GM12873 (cell line): ENCODE results near the gene DDHD1.

Experiments
- CTCF ChIP-seq: IDR thresholded peaks from 2 replicates; pipeline ENCODE4 v1.5.1; 2012; ENCODE audit warnings: low read depth, mild to moderate bottlenecking, moderate library complexity, low read length, control low read depth; ENCODE audit not compliant: insufficient read depth; ENCODE audit errors: missing control alignments

Gene DDHD1

GRCh38 chr14:53161758-53162435 is 8.8 kb upstream of the DDHD1 start:
- no peak for TF ChIP-seq CTCF

DNA sequence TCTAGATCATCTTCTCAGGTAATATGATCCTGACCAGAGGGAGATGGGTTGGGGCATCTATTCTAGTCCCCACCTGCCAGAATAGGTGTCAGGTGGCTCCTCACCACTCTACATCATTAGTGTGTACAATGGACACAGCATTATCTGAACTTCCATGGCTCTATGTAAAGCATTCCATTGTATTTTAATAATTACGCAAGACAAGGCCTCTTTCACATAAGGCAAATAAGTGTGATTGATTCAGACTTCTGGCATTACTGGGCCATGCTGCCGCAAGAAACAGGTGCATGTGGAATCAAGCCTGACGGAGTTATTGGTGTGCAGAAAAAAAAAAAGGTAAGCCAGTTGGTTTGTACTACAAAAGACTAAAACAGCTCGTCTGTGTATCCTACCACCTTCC is 3.1 kb upstream of the DDHD1 start:
- no peak for TF ChIP-seq CTCF

DNA sequence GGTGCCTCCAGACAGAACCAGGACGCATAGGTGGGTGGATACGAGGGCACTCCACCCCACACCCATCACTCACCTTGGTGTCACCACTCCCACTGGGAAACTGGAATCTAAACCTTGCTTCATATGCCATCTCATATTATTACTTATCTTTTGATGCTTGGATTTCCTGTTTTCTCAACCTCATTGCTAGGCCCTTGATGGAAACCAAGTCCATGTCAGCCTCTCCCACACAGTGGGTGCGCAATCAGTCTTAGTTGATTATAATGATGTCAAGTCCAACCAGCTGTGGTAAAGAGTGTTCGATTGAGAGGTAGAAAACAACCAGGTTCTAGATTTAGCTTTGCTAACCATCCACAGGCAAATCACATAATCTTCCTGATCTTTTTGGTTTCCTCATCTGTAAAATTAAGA is 584 bp upstream of the DDHD1 start:
- no peak for TF ChIP-seq CTCF

DNA sequence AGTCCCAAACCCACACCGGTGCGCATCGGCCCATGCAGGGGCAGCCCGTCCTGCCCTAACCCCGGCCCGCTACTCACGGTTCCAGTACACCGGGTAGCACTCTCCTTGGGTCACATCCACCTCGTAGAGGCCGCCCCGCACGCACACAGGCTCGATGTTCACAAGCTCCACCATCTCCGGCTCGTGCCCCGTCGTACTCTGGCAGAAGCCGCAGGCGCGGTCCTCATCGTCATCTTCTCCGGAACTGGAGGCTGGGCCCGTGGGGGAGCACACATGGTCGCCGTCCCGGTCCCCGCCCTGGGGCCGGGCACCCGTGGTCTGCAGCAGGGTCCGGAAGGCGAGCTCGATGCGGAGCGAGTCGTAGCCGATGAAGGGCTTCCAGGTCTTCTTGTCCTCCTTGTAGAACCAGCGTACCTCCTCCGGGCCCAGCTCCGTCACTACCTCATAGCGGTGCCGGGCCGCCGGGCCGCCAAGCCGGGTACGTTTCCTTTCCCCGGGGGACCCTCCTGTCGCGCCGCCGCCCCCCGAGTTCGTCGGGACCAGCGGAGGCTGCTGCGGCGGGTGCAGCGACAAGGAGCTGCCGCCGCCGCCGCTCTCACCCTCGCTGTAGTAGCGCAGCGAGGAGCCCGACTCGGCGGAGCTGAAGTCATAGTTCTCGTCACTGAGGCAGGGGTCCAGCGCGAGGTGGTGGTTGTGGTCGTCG is 788 bp downstream of the DDHD1 start:
- TF ChIP-seq CTCF, result no peak

DNA sequence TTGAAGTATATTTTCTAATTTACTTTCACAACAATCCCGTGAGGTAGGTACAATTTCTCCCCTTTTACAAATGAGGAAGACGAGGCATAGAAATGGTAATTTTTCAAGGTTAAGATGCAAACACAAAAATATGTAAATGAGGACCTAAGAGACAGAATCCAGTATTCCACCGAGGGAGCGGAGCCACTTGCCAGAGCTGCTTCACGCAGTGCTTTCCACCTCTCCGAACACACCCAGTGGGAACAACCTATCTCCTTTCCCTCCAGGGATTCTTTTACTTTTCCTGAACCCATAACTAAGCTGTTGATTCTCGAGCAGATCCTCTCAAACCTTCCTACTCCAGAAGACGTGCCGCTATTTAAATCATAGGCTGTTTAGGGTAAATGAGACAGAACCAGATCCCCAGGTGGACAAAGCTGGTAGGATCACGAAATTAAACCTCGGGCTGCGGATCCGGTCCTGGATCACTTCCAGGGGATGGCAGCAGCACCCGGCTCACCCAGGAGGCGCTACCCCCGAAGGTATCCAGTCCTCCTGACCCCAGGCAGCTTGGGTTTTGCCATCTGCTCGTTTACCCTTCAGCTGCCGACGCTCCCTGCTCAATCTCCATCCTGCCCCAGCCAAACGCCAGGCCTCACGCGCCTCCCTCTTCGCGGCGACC is 1.5 kb downstream of the DDHD1 start:
- peak; percentile 22 for TF ChIP-seq CTCF

- TF ChIP-seq CTCF, result no peak
These were observed 3.3 kb downstream of the DDHD1 start for GRCh38 chr14:53149668-53150316.

DNA sequence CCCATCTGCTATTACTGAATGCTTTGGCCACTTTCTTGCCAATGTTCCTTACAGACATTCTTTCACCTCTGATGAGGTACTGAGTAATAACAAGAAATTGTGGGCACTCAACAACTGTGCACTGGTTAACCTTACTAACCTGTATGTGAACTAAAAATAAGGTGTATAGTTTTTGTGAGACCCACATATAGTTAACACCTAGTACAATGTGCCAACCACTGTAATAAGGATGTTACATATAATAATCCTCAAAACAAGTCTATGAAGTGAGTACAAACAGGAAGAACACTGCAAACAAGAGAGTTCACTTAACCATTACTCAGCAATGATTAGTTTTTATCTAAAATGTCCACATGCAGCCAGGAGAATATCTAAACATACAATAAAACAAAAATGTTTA is 4.5 kb downstream of the DDHD1 start:
- TF ChIP-seq CTCF, result no peak
